ENCODE measurements around the gene S100A13.

S100A13 gene

DNA sequence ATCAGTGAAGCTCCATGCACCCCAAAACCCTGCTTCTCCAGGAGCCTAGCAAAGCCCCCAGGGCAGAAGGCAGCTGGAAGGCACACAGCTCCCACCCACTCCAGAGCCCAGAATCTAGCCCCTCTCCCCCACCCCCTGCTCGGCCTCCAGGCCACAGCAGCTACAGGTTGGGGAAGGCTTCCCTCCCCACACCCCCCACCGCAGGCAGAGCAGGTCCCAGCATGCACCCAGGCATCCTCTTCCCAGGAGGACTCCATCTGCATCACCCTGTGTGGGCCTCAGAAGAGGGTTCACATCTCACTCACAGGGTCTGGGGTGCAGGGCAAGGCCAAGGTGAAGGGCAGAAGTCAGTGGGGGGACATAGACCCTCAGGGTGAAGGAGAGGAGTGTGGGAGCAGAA is 11.9 kb downstream of the S100A13 start:
- peaks cover 7 to 20% (median 12%) of the 10 kb centered on the region in 3 donors for H3K36me3 ChIP-seq
- intact Hi-C loops (cut with DNase I; ENCODE audit: low total_unique reads): loop anchor here (5.0 kb wide), 1 partner anchor 108 kb away; no protein-coding TSS in a partner anchor
- H3K4me1 ChIP-seq: peaks cover 0 to 33% (median 23%) of the 10 kb centered on the region in 4 donors
- H3K4me3 ChIP-seq: no peak overlapping the region
- TF ChIP-seq, protein P1, sequence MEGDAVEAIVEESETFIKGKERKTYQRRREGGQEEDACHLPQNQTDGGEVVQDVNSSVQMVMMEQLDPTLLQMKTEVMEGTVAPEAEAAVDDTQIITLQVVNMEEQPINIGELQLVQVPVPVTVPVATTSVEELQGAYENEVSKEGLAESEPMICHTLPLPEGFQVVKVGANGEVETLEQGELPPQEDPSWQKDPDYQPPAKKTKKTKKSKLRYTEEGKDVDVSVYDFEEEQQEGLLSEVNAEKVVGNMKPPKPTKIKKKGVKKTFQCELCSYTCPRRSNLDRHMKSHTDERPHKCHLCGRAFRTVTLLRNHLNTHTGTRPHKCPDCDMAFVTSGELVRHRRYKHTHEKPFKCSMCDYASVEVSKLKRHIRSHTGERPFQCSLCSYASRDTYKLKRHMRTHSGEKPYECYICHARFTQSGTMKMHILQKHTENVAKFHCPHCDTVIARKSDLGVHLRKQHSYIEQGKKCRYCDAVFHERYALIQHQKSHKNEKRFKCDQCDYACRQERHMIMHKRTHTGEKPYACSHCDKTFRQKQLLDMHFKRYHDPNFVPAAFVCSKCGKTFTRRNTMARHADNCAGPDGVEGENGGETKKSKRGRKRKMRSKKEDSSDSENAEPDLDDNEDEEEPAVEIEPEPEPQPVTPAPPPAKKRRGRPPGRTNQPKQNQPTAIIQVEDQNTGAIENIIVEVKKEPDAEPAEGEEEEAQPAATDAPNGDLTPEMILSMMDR (IDR thresholded peaks at IDR 0.05): no peak
- no peaks in the 10 kb centered on the region for H3K27me3 ChIP-seq
- DNase-seq: no peak
- no peak overlapping the region for H3K27ac ChIP-seq
- H3K9me3 ChIP-seq: no peaks in the 10 kb centered on the region

DNA sequence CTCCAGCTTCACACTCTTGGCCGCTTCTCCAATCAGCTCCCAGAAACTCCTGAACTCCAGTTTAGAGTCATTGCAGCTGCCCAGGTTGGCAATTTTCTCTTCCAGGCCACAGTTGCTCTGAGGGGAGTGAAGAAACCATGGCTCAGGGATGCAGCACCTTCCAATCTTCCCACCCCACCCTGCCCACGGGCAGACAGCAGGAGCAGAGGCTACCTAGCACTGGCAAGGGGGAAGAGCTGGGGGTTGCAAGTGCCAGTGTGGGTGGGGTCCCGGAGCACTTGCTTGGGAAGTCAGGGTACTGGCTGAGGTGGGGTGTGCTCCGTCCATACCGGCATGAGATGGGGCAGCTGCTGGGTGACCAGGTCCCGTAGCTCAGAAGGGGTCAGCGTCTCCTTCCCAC is 12.4 kb downstream of the S100A13 start:
- H3K9me3 ChIP-seq: no peaks in the 10 kb centered on the region
- intact Hi-C loops (cut with DNase I; ENCODE audit: low total_unique reads): loop anchor here (5.0 kb wide), 1 partner anchor 108 kb away; no protein-coding TSS in a partner anchor
- H3K27me3 ChIP-seq: no peaks in the 10 kb centered on the region
- peaks cover 0 to 38% (median 27%) of the 10 kb centered on the region in 4 donors for H3K4me1 ChIP-seq
- H3K27ac ChIP-seq: no peak overlapping the region
- peaks cover 2 to 16% (median 7%) of the 10 kb centered on the region in 3 donors for H3K36me3 ChIP-seq
- H3K4me3 ChIP-seq: no peak overlapping the region
- TF ChIP-seq, protein P1 (IDR thresholded peaks at IDR 0.05): no peak
- DNase-seq: no peak

DNA sequence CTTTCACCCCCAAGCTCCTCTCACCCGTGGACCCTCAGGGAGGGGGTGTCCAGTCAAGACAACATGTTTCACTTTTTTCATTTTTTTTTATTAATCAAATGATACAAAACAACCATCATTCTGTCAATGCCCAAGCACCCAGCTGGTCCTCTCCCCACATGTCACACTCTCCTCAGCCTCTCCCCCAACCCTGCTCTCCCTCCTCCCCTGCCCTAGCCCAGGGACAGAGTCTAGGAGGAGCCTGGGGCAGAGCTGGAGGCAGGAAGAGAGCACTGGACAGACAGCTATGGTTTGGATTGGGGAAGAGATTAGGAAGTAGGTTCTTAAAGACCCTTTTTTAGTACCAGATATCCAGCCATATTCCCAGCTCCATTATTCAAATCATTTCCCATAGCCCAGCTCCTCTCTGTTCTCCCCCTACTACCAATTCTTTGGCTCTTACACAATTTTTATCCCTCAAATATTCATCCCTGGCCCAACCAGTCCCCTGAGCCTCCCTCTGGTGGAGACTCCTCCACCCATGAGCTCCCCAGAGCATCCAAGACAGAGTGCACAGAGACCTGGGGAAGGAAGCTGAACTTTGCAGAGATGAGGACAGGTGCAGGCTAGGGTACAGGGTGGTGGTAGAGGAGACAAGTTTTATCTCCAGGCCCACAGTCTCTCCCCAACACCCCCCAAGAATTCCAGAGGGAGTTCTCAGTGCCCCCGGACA is 13.0 kb downstream of the S100A13 start:
- TF ChIP-seq, protein P1 (IDR thresholded peaks at IDR 0.05): no peak
- Histone ChIP-seq H3K9me3 (no peaks in the 10 kb centered on the region), H3K4me1 (peaks cover 0 to 44% (median 30%) of the 10 kb centered on the region in 4 donors), H3K4me3 (no peak overlapping the region), H3K27me3 (no peaks in the 10 kb centered on the region), H3K36me3 (peaks cover 0 to 11% (median 1%) of the 10 kb centered on the region in 3 donors), H3K27ac (no peak overlapping the region)
- intact Hi-C loops (cut with DNase I; ENCODE audit: low total_unique reads): no loop called here
- DNase-seq: no peak

DNA sequence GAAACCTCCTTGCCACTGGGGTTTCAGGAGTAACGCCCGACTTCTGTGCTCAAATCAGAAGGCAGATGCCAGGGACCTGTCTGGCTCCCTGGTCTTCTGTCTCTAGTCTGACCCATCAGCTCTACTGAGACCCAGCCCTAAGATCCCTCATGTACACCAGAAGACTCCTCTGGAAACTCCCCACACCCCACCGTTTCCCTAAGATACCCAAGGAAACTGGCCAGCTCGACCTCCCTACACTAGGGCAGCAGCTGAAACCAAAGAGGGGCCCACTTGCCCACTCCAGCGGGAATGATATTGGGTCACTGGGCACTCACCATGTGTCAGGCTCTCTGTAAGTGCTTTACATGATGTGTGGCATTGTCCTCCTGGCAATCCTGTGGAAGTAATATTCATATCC is 13.9 kb downstream of the S100A13 start:
- TF ChIP-seq, protein P1 (IDR thresholded peaks at IDR 0.05): no peak
- H3K27ac ChIP-seq: peak overlapping the region; percentile 94 to 95
- intact Hi-C loops (cut with DNase I; ENCODE audit: low total_unique reads): no loop called here

DNA sequence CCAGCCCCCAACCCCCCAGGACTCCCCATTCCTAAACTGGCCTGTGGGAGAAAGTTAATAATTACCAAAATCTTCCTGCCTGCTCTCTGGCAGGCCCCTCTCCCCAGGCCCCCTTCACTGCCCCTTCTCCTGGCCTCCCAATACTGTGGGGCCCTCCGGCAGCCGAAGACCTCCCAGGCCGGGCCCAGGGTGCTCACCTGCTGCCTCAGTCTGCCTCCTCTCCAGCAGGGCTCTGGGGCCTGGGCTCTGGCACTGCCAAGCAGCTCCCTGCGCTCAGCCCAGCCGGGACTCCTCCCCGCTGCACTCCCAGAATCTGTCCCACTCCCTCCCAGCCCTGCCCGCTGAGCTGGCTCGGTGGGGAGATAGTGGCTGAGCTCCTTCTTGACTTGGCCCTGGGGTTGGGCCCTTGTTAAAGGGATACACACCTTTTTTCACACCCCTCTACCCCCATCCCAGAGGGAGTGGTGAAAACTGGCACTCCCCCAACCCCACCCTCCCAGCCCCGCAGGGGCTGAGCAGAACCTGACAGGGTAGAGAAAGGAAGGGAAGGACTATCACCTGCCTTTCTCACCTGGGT is 14.5 kb downstream of the S100A13 start, which contains the start of gene S100A16:
Gene S100A16, minus strand, starts transcription at position 383 of the 577 bp plus-strand sequence. CDS start 4,986 bp downstream, outside the sequence.
- TF ChIP-seq, protein P1 (IDR thresholded peaks at IDR 0.05): peak in 1 of 2 experiments; percentile 12
- no peaks in the 10 kb centered on the region for H3K9me3 ChIP-seq
- H3K27ac ChIP-seq: peak within 1 kb of the TSS; percentile 94 to 95
- peaks cover 0 to 59% (median 37%) of the 10 kb centered on the region in 4 donors for H3K4me1 ChIP-seq
- intact Hi-C loops (cut with DNase I; ENCODE audit: low total_unique reads): no loop called here
- H3K27me3 ChIP-seq: no peaks in the 10 kb centered on the region
- H3K4me3 ChIP-seq: peak within 1 kb of the TSS; percentile 67 to 71
- DNase-seq: peak; percentile 84 to 94
- peaks cover 0 to 2% (median 0%) of the 10 kb centered on the region in 3 donors for H3K36me3 ChIP-seq

More for the DNA sequence above, 13.9 kb downstream of the S100A13 start:
- peaks cover 0 to 53% (median 35%) of the 10 kb centered on the region in 4 donors for H3K4me1 ChIP-seq
- H3K9me3 ChIP-seq: no peaks in the 10 kb centered on the region
- DNase-seq: no peak
- H3K27me3 ChIP-seq: no peaks in the 10 kb centered on the region
- peaks cover 0 to 1% (median 0%) of the 10 kb centered on the region in 3 donors for H3K36me3 ChIP-seq
- H3K4me3 ChIP-seq: peak overlapping the region; percentile 67 to 71

All from tibial artery (tissue), 4 donors.